ENCODE measurements around the gene GOPC.

The GOPC gene

DNA sequence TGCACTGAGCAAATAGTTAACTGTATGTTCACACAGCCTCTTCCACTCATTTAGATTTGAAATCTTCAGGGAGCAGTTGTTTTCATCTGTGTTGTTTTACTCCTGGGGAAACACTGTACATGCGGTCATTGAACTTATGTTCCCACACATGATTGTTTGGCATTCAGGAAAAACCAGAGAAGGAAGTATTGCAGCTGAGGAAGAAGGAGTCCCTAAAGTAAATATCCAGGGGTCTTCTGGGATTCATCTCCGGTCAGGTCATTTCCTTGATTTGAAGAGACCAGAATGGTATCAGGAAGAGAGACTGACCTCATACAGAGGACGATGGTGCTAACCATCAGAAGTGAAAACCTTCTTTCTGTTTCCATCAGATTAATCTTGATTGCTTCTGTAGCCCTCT, 67.3 kb downstream of the GOPC start:
- TF ChIP-seq RAD21 (IDR thresholded peaks at IDR 0.05; ENCODE audit: low read depth) (no peak), TAF1 (IDR thresholded peaks at IDR 0.05; ENCODE audit: low read depth) (no peak), TCF12 (IDR thresholded peaks at IDR 0.05; ENCODE audit: low read depth) (no peak), ZBTB7A (IDR thresholded peaks at IDR 0.05; ENCODE audit: low read depth) (no peak), TEAD4 (IDR thresholded peaks at IDR 0.05) (no peak), CEBPB (IDR thresholded peaks at IDR 0.05) (no peak), FOXM1 (IDR thresholded peaks at IDR 0.05; ENCODE audit: borderline replicate concordance, low read depth) (no peak), YY1 (IDR thresholded peaks at IDR 0.05; ENCODE audit: low read depth) (no peak), EGR1 (IDR thresholded peaks at IDR 0.05) (no peak), NFIC (IDR thresholded peaks at IDR 0.05) (no peak), CREB1 (IDR thresholded peaks at IDR 0.05; ENCODE audit: low read depth) (no peak)
- TF ChIP-seq, protein P1, sequence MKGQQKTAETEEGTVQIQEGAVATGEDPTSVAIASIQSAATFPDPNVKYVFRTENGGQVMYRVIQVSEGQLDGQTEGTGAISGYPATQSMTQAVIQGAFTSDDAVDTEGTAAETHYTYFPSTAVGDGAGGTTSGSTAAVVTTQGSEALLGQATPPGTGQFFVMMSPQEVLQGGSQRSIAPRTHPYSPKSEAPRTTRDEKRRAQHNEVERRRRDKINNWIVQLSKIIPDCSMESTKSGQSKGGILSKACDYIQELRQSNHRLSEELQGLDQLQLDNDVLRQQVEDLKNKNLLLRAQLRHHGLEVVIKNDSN (IDR thresholded peaks at IDR 0.05) = no peak

DNA sequence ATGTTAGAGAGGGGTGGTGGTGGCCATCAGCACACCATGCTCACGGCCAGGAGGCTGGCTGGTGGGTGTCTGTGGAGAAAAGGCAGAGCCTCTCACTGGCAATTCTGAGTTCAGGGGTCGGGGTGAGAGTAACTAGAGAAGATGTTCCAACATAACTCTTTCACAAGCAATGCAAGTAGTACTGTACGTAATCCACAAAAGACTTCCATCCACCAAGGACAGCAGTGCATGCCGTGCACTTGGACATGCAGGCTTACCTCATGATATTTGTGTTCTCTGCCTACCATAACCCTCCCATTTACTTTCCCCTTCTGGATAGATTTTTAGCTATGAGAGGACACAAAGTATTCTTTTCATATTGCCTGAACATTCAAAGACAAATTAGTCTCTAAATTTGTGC, 68.5 kb downstream of the GOPC start:
- TF ChIP-seq, protein P1 (IDR thresholded peaks at IDR 0.05) = no peak
- TF ChIP-seq NFIC (IDR thresholded peaks at IDR 0.05) = no peak
- no peak for TF ChIP-seq RAD21 (IDR thresholded peaks at IDR 0.05; ENCODE audit: low read depth)
- TF ChIP-seq TCF12 (IDR thresholded peaks at IDR 0.05; ENCODE audit: low read depth) = no peak
- TF ChIP-seq YY1 (IDR thresholded peaks at IDR 0.05; ENCODE audit: low read depth) = no peak
- TF ChIP-seq, protein P2, sequence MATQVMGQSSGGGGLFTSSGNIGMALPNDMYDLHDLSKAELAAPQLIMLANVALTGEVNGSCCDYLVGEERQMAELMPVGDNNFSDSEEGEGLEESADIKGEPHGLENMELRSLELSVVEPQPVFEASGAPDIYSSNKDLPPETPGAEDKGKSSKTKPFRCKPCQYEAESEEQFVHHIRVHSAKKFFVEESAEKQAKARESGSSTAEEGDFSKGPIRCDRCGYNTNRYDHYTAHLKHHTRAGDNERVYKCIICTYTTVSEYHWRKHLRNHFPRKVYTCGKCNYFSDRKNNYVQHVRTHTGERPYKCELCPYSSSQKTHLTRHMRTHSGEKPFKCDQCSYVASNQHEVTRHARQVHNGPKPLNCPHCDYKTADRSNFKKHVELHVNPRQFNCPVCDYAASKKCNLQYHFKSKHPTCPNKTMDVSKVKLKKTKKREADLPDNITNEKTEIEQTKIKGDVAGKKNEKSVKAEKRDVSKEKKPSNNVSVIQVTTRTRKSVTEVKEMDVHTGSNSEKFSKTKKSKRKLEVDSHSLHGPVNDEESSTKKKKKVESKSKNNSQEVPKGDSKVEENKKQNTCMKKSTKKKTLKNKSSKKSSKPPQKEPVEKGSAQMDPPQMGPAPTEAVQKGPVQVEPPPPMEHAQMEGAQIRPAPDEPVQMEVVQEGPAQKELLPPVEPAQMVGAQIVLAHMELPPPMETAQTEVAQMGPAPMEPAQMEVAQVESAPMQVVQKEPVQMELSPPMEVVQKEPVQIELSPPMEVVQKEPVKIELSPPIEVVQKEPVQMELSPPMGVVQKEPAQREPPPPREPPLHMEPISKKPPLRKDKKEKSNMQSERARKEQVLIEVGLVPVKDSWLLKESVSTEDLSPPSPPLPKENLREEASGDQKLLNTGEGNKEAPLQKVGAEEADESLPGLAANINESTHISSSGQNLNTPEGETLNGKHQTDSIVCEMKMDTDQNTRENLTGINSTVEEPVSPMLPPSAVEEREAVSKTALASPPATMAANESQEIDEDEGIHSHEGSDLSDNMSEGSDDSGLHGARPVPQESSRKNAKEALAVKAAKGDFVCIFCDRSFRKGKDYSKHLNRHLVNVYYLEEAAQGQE (IDR thresholded peaks at IDR 0.05; ENCODE audit: low read depth) = no peak
- TF ChIP-seq, protein P3, sequence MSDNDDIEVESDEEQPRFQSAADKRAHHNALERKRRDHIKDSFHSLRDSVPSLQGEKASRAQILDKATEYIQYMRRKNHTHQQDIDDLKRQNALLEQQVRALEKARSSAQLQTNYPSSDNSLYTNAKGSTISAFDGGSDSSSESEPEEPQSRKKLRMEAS (IDR thresholded peaks at IDR 0.05) = no peak
- no peak for TF ChIP-seq CEBPB (IDR thresholded peaks at IDR 0.05)
- no peak for TF ChIP-seq EGR1 (IDR thresholded peaks at IDR 0.05)
- TF ChIP-seq TEAD4 (IDR thresholded peaks at IDR 0.05) = no peak

DNA sequence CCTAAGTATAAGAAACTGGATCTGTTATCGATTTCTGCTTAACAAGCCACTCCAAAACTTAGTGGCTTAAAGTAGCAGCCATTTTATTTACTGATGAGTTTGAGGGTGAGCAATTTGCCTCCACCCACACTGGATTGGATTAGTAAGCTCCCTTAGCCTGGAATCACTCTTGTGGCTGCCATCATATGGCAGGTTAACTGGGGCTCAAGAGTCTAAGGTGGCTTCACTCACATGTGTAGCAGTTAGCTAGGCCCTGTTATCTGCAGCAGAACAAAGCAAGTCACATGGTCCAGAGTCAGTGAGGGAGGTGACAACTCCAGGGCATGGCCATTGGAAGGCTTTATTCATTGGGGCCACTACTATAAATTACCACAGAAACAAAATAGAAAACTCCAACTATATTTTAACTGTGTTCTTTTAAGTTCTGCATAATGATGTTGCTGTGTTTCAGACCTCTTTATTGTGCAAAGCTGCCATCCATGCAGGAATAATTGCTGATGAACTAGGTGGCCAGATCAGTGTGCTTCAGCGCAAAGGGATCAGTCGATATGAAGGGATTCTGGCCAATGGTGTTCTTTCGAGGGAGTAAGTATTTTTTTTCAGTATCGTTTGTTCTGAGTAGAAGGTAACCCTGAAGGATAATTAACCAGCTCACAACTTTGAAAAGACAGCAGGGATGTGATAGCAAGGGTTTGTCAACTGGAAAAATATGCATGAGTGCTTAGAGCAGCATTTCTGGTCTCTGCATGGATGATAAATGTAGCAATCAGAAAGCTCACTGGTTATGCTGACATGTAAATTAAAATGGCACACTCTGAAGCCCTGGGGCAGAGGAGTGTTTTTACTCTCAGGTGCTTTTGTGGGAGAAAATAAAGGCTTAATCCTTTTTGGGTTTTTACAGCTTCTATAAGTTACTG, 70.2 kb downstream of the GOPC start:
- TF ChIP-seq, protein P2 (IDR thresholded peaks at IDR 0.05; ENCODE audit: low read depth) = no peak
- TF ChIP-seq YY1 (IDR thresholded peaks at IDR 0.05; ENCODE audit: low read depth) = no peak
- no peak for TF ChIP-seq CEBPB (IDR thresholded peaks at IDR 0.05)
- no peak for TF ChIP-seq CREB1 (IDR thresholded peaks at IDR 0.05; ENCODE audit: low read depth)
- no peak for TF ChIP-seq EGR1 (IDR thresholded peaks at IDR 0.05)
- TF ChIP-seq, protein P1 (IDR thresholded peaks at IDR 0.05) = no peak
- no peak for TF ChIP-seq NFIC (IDR thresholded peaks at IDR 0.05)

DNA sequence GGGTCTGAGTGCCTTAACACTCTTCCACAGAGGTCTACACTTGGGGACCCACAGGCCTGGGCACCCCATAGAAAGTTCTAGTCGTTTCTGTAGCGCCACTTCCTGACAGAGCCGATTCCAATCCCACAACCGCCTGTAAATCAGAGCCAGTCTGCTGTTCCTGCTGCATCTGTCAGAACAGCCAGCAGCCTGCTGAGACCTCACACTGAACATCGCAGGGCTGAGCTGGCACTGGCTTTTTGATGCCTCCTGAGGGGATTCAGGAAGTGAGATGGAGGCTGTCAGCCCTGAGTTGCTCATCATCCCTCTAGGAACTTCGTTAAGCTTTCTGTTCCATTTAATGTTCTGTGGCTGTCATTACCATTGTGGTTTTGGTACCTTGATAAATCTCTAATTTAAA, 71.0 kb downstream of the GOPC start:
- TF ChIP-seq FOXM1 (IDR thresholded peaks at IDR 0.05; ENCODE audit: borderline replicate concordance, low read depth) (no peak), NFIC (IDR thresholded peaks at IDR 0.05) (no peak), ZBTB7A (IDR thresholded peaks at IDR 0.05; ENCODE audit: low read depth) (no peak), TEAD4 (IDR thresholded peaks at IDR 0.05) (no peak), TAF1 (IDR thresholded peaks at IDR 0.05; ENCODE audit: low read depth) (no peak), TCF12 (IDR thresholded peaks at IDR 0.05; ENCODE audit: low read depth) (no peak), CEBPB (IDR thresholded peaks at IDR 0.05) (no peak), YY1 (IDR thresholded peaks at IDR 0.05; ENCODE audit: low read depth) (no peak), RAD21 (IDR thresholded peaks at IDR 0.05; ENCODE audit: low read depth) (no peak), CREB1 (IDR thresholded peaks at IDR 0.05; ENCODE audit: low read depth) (no peak), EGR1 (IDR thresholded peaks at IDR 0.05) (no peak), EP300 (IDR thresholded peaks at IDR 0.05; ENCODE audit: borderline replicate concordance) (no peak)
- TF ChIP-seq, protein P2 (IDR thresholded peaks at IDR 0.05; ENCODE audit: low read depth) = no peak
- TF ChIP-seq, protein P3 (IDR thresholded peaks at IDR 0.05) = no peak
- TF ChIP-seq, protein P1 (IDR thresholded peaks at IDR 0.05) = no peak
